HCT116 (cell line): ENCODE measurements around the gene ADAM10. TPM values are rescaled to one million over a fixed set of nuclear protein-coding genes. Genes with fewer than 3 reads are reported as not detected.

Experiments
- ATAC-seq: fragments of 200-7000 bp; cut with Tn5 transposase; 2 replicates; pipeline ENCODE4 v1.9.1; 2020; ENCODE audit warnings: mild to moderate bottlenecking, moderate library complexity
- BruUV-seq: library from RNA; stranded (reverse); fragments of 400-500 nt; replicated peaks from 2 replicates; lab custom pipeline; 2021; lab: Mats Ljungman, UMichigan
- CTCF ChIA-PET: fragments of 300-600 bp; sonication (Branson Sonifier 250); formaldehyde crosslinking; loops from one replicate; lab custom pipeline; 2021; ENCODE audit warnings: antibody characterized with exemption; lab: Charles Lee
- POLR2A ChIA-PET: fragments of 300-600, 350-600 bp; sonication (Branson Sonifier 250); formaldehyde crosslinking; loops from one replicate; lab custom pipeline; 2021; ENCODE audit warnings: antibody characterized with exemption; lab: Charles Lee
- RAD21 ChIA-PET, 2 experiments: fragments of 300-600 bp; sonication (Branson Sonifier 250); formaldehyde crosslinking; loops; one replicate each; lab custom pipeline; 2023; ENCODE audit warnings: low total read pairs in 2 of 2; ENCODE audit not compliant: uncharacterized antibody in 2 of 2, unreplicated experiment in 2 of 2, low non-redundant PET in 1 of 2; lab: Charles Lee
- DNase-seq: peaks from one replicate; pipeline ENCODE4 v3.0.0-alpha.2; 2010; ENCODE audit warnings: low read depth, low spot score
- H2AFZ ChIP-seq: fragments of 200-600 bp; shearing (Covaris generic), sonication (generic); 2 replicates; pipeline ENCODE4 v1.6.1; 2017; ENCODE audit warnings: low read depth, mixed run types, mixed read lengths, antibody characterized with exemption, low read length; ENCODE audit not compliant: poor library complexity, severe bottlenecking
- H3K27ac ChIP-seq: 2 replicates; pipeline ENCODE4 v1.5.1; 2012; ENCODE audit warnings: low read depth, low read length
- H3K27me3 ChIP-seq: fragments of 200-600 bp; sonication (generic); 2 replicates; pipeline ENCODE4 v1.6.1; 2016; ENCODE audit warnings: mixed run types, low read length, mixed read lengths; ENCODE audit not compliant: insufficient read depth
- H3K36me3 ChIP-seq, 2 experiments: fragments of 200-500 bp in 1 of 2; fragments of 200-600 bp in 1 of 2; sonication (Bioruptor generic) in 1 of 2; sonication (generic) in 1 of 2; 2 replicates each; pipeline versions ENCODE4 v1.5.1 to v1.6.1; 2014 to 2016; ENCODE audit warnings: low read length in 2 of 2, inconsistent platforms in 1 of 2, mixed read lengths in 1 of 2, mixed run types in 1 of 2; ENCODE audit not compliant: insufficient read depth in 2 of 2, control insufficient read depth in 1 of 2
- H3K4me1 ChIP-seq, 2 experiments: fragments of 200-600 bp in 1 of 2; sonication (generic) in 1 of 2; 2 replicates each; pipeline versions ENCODE4 v1.5.1 to v1.6.1; 2012 to 2017; ENCODE audit warnings: low read length in 2 of 2, inconsistent platforms in 1 of 2, mild to moderate bottlenecking in 1 of 2, mixed read lengths in 1 of 2, mixed run types in 1 of 2, moderate library complexity in 1 of 2; ENCODE audit not compliant: insufficient read depth in 2 of 2, control insufficient read depth in 1 of 2
- H3K4me2 ChIP-seq: fragments of 200-600 bp; sonication (generic); 2 replicates; pipeline ENCODE4 v1.6.1; 2017; ENCODE audit warnings: mixed run types, low read length, mixed read lengths
- H3K4me3 ChIP-seq, 2 experiments: fragments of 200-600 bp in 1 of 2; sonication (generic) in 1 of 2; replicated peaks in 1 of 2; 2 replicates each; pipeline ENCODE4 v1.5.1; 2011 to 2016; ENCODE audit warnings: low read length in 2 of 2, control low read depth in 1 of 2, low read depth in 1 of 2, mild to moderate bottlenecking in 1 of 2, mixed read lengths in 1 of 2, mixed run types in 1 of 2
- H3K79me2 ChIP-seq: fragments of 200-600 bp; sonication (generic); 2 replicates; pipeline ENCODE4 v1.6.1; 2017; ENCODE audit warnings: mild to moderate bottlenecking, mixed run types, low read length, moderate library complexity, mixed read lengths; ENCODE audit not compliant: insufficient read depth
- H3K9ac ChIP-seq: fragments of 200-600 bp; sonication (generic); 2 replicates; pipeline ENCODE4 v1.6.1; 2016; ENCODE audit warnings: low read length, mixed read lengths
- H3K9me2 ChIP-seq: fragments of 200-600 bp; sonication (generic), shearing (Covaris generic); 2 replicates; pipeline ENCODE4 v1.6.1; 2017; ENCODE audit warnings: mixed run types, mild to moderate bottlenecking, moderate library complexity; ENCODE audit not compliant: insufficient read depth
- H3K9me3 ChIP-seq, 2 experiments: fragments of 200-500 bp in 1 of 2; fragments of 200-600 bp in 1 of 2; sonication (Bioruptor generic) in 1 of 2; sonication (generic) in 1 of 2; 2 replicates each; pipeline ENCODE4 v1.6.1; 2014 to 2017; ENCODE audit warnings: low read length in 2 of 2, mixed read lengths in 2 of 2, inconsistent platforms in 1 of 2, low read depth in 1 of 2, mild to moderate bottlenecking in 1 of 2, mixed run types in 1 of 2, moderate library complexity in 1 of 2; ENCODE audit not compliant: control insufficient read depth in 1 of 2, insufficient read depth in 1 of 2
- H4K20me1 ChIP-seq: fragments of 200-600 bp; sonication (generic), shearing (Covaris generic); 2 replicates; pipeline ENCODE4 v1.6.1; 2017; ENCODE audit warnings: mixed run types, mild to moderate bottlenecking, moderate library complexity; ENCODE audit not compliant: insufficient read depth
- CBX3 ChIP-seq: IDR thresholded peaks from 2 replicates; pipeline ENCODE4 v1.6.1; 2012; ENCODE audit warnings: low read depth
- EZH2 ChIP-seq: fragments of 200-600 bp; sonication (generic); IDR thresholded peaks from 2 replicates; pipeline ENCODE4 v1.6.1; 2017; ENCODE audit warnings: antibody characterized with exemption, mixed run types
- EZH2phosphoT487 ChIP-seq: fragments of 200-600 bp; IDR thresholded peaks from 2 replicates; pipeline ENCODE4 v1.6.1; 2018; ENCODE audit warnings: antibody characterized with exemption, borderline replicate concordance
- JUND ChIP-seq: IDR thresholded peaks from 2 replicates; pipeline ENCODE4 v1.6.1; 2012
- POLR2A ChIP-seq: IDR thresholded peaks from 2 replicates; pipeline ENCODE4 v1.7.0; 2011; ENCODE audit warnings: borderline replicate concordance; ENCODE audit not compliant: insufficient read depth, insufficient read length; ENCODE audit errors: extremely low read depth
- POLR2AphosphoS5 ChIP-seq: IDR thresholded peaks from 2 replicates; pipeline ENCODE4 v1.6.1; 2011; ENCODE audit warnings: mild to moderate bottlenecking, low read depth, low read length, moderate library complexity
- RAD21 ChIP-seq: IDR thresholded peaks from 2 replicates; pipeline ENCODE4 v1.6.1; 2012; ENCODE audit warnings: low read depth, mild to moderate bottlenecking
- SIN3A ChIP-seq: IDR thresholded peaks from 2 replicates; pipeline ENCODE4 v1.6.1; 2012; ENCODE audit warnings: low read depth
- SP1 ChIP-seq: IDR thresholded peaks from 2 replicates; pipeline ENCODE4 v1.6.1; 2012; ENCODE audit warnings: low read depth
- TCF7L2 ChIP-seq: IDR thresholded peaks from 2 replicates; pipeline ENCODE4 v1.7.0; 2011; ENCODE audit warnings: borderline replicate concordance, inconsistent platforms; ENCODE audit not compliant: insufficient read depth, insufficient read length; ENCODE audit errors: extremely low read depth
- YY1 ChIP-seq: IDR thresholded peaks from 2 replicates; pipeline ENCODE4 v1.6.1; 2011; ENCODE audit warnings: low read length, low read depth, moderate library complexity, mild to moderate bottlenecking; ENCODE audit not compliant: insufficient replicate concordance; ENCODE audit errors: extremely low read depth
- ZNF274 ChIP-seq: fragments of 200-500 bp; sonication (Bioruptor generic); IDR thresholded peaks from 2 replicates; pipeline ENCODE4 v1.6.1; 2014; ENCODE audit warnings: mild to moderate bottlenecking, low read depth, low read length, inconsistent platforms
- intact Hi-C: fragments of 100-400 bp; cut with micrococcal nuclease; formaldehyde crosslinking; loops from 2 replicates; pipeline ENCODE4 v1.10.0; 2022
- total RNA-seq: library from RNA; stranded (reverse); gene quantifications from one replicate; pipeline ENCODE4 v1.2.1, GENCODE V29; 2021; ENCODE audit not compliant: unreplicated experiment
- TF ChIP-seq, protein P1 (sequence below): IDR thresholded peaks from 2 replicates; pipeline ENCODE4 v1.6.1; 2012
- TF ChIP-seq, protein P2 (sequence below): IDR thresholded peaks from 2 replicates; pipeline ENCODE4 v1.6.1; 2012; ENCODE audit warnings: low read depth

Gene ADAM10
- total RNA-seq, 1 experiment from 2014 or later = 158 TPM

DNA sequence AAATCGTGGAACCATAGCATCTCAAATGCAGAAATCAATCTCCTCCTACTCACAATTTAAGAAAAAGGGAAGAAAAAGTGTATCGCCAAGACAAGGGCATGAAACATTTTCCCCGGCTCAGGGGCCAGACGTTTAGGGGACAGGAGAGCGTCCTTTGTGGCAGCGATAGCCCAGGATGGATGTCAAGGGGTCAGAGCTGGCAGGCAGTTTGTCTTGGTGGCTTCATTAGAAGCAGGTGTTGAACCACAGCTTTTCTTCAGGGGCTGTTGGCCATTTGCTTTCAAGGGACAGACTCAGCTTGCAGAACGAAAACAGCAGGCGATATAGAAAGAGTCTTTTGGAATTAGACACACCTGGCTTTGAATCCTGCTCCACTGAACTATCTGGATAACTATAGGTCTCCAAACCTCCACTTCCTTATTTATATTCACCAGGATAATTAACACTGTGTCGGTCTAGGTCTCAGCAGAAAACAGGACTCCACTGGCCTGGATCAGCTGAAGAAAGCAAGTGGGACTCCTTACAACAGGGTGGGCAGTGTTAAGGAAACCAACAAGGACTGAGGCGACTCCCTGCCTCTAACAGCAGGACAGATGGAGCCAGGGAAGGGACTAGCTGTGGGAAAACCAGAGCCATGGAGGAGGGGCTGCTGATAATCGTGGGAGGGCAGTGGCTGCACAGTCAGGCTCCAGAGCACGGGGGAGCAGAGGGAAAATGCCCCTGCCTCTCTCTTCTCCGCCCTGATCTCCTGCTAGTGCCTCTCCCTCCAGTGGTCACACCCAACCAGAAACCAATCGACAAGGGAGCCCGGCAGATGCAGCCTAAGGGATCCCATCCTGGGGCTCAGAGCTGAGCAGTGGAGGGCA, 194.1 kb downstream of the ADAM10 start:
- POLR2A ChIA-PET = no interaction called here
- Histone ChIP-seq H3K9me2 (no peaks in the 10 kb centered on the region), H3K4me3 (no peak overlapping the region), H3K9ac (no peak overlapping the region), H2AFZ (no peak overlapping the region), H4K20me1 (no peaks in the 10 kb centered on the region), H3K27me3 (no peaks in the 10 kb centered on the region), H3K36me3 (no peaks in the 10 kb centered on the region), H3K27ac (no peak overlapping the region), H3K4me1 (peaks cover 2 to 7% of the 10 kb centered on the region in 2 experiments; a peak in 2 of 4 replicates), H3K79me2 (no peaks in the 10 kb centered on the region), H3K9me3 (no peaks in the 10 kb centered on the region), H3K4me2 (no peak overlapping the region)
- CTCF ChIA-PET = interaction anchor here (1.0 kb wide), 1 partner anchor 8 kb away, joined by 4 read pairs; no protein-coding TSS in a partner anchor
- no TSS peak for BruUV-seq
- RAD21 ChIA-PET = no interaction called here
- no peak for TF ChIP-seq TCF7L2
- TF ChIP-seq EZH2 = no peak
- no peak for TF ChIP-seq SP1
- TF ChIP-seq POLR2A = no peak
- TF ChIP-seq, protein P1, sequence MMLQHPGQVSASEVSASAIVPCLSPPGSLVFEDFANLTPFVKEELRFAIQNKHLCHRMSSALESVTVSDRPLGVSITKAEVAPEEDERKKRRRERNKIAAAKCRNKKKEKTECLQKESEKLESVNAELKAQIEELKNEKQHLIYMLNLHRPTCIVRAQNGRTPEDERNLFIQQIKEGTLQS = no peak
- TF ChIP-seq RAD21 = no peak
- TF ChIP-seq EZH2phosphoT487 = no peak
- TF ChIP-seq, protein P2, sequence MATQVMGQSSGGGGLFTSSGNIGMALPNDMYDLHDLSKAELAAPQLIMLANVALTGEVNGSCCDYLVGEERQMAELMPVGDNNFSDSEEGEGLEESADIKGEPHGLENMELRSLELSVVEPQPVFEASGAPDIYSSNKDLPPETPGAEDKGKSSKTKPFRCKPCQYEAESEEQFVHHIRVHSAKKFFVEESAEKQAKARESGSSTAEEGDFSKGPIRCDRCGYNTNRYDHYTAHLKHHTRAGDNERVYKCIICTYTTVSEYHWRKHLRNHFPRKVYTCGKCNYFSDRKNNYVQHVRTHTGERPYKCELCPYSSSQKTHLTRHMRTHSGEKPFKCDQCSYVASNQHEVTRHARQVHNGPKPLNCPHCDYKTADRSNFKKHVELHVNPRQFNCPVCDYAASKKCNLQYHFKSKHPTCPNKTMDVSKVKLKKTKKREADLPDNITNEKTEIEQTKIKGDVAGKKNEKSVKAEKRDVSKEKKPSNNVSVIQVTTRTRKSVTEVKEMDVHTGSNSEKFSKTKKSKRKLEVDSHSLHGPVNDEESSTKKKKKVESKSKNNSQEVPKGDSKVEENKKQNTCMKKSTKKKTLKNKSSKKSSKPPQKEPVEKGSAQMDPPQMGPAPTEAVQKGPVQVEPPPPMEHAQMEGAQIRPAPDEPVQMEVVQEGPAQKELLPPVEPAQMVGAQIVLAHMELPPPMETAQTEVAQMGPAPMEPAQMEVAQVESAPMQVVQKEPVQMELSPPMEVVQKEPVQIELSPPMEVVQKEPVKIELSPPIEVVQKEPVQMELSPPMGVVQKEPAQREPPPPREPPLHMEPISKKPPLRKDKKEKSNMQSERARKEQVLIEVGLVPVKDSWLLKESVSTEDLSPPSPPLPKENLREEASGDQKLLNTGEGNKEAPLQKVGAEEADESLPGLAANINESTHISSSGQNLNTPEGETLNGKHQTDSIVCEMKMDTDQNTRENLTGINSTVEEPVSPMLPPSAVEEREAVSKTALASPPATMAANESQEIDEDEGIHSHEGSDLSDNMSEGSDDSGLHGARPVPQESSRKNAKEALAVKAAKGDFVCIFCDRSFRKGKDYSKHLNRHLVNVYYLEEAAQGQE = no peak
- TF ChIP-seq ZNF274 = no peak
- TF ChIP-seq YY1 = no peak
- no peak for TF ChIP-seq POLR2AphosphoS5
- no peak for TF ChIP-seq SIN3A
- TF ChIP-seq CBX3 = no peak
- no peak for TF ChIP-seq JUND
- ATAC-seq = peak; percentile 44; the same call in 1 of the 2 replicates
- DNase-seq = no peak
- intact Hi-C loops = no loop called here
